GM12801 (cell line): ENCODE data around the gene IFT74.

Experiments used
- CTCF ChIP-seq: IDR thresholded peaks from one replicate; pipeline ENCODE4 v1.5.1; 2011; ENCODE audit warnings: control low read depth; ENCODE audit not compliant: insufficient read length; ENCODE audit errors: extremely low read depth

IFT74 gene

GRCh38 chr9:27029186-27029585, 73.0 kb downstream of the IFT74 start:
- TF ChIP-seq CTCF = no peak

- peak; percentile 11 for TF ChIP-seq CTCF
Observed at GRCh38 chr9:27033815-27034403, 77.7 kb downstream of the IFT74 start.

- no peak for TF ChIP-seq CTCF
Observed at GRCh38 chr9:27037499-27037898, 81.3 kb downstream of the IFT74 start.

GRCh38 chr9:27041746-27042145, 85.5 kb downstream of the IFT74 start:
- no peak for TF ChIP-seq CTCF

- no peak for TF ChIP-seq CTCF
Observed at GRCh38 chr9:27042476-27042875, 86.3 kb downstream of the IFT74 start.

- TF ChIP-seq CTCF = no peak
Observed at GRCh38 chr9:27043176-27043575, 87.0 kb downstream of the IFT74 start.

GRCh38 chr9:27047136-27047535, 90.9 kb downstream of the IFT74 start:
- no peak for TF ChIP-seq CTCF

- TF ChIP-seq CTCF = no peak
Observed at GRCh38 chr9:27053369-27054022, 97.3 kb downstream of the IFT74 start.
